ENCODE data around the gene CNPY2. TPM values are rescaled to one million over a fixed set of nuclear protein-coding genes. Genes with fewer than 3 reads are reported as not detected.

The CNPY2 gene
- total RNA-seq, 2 donors from 2014 or later: 40.2 to 103 TPM

GRCh38 chr12:56333679-56334489 is 18.1 kb upstream of the CNPY2 start, which contains the start of gene PAN2:
Gene PAN2, minus strand, starts transcription at chr12:56334000. Its CDS starts 906 bp downstream, at chr12:56333094.
- Histone ChIP-seq H3K4me1 (peaks cover 15% of the 10 kb centered on the region), H3K27ac (peak within 1 kb of the TSS; percentile 94 to 99 (median 98)), H3K9me3 (no peaks in the 10 kb centered on the region), H3K36me3 (replicated peaks in 1 of 2; ENCODE audit: insufficient read depth in 1 of 2, low read depth in 2 of 2) (no peaks in the 10 kb centered on the region), H3K4me3 (peak within 1 kb of the TSS; percentile 21 to 32), H3K27me3 (no peaks in the 10 kb centered on the region)
- DNase-seq (peak; percentile 96 to 99 (median 97)), ATAC-seq (peak; percentile 99)
- 0 to 1% methylated on average over 40 to 45 of the region's 45 CpGs for WGBS, 2 donors
- intact Hi-C loops (cut with DNase I): no loop called here
- peak; percentile 45 to 85 (median 84) for TF ChIP-seq POLR2A (IDR thresholded peaks at IDR 0.05)
- TF ChIP-seq, protein P1, sequence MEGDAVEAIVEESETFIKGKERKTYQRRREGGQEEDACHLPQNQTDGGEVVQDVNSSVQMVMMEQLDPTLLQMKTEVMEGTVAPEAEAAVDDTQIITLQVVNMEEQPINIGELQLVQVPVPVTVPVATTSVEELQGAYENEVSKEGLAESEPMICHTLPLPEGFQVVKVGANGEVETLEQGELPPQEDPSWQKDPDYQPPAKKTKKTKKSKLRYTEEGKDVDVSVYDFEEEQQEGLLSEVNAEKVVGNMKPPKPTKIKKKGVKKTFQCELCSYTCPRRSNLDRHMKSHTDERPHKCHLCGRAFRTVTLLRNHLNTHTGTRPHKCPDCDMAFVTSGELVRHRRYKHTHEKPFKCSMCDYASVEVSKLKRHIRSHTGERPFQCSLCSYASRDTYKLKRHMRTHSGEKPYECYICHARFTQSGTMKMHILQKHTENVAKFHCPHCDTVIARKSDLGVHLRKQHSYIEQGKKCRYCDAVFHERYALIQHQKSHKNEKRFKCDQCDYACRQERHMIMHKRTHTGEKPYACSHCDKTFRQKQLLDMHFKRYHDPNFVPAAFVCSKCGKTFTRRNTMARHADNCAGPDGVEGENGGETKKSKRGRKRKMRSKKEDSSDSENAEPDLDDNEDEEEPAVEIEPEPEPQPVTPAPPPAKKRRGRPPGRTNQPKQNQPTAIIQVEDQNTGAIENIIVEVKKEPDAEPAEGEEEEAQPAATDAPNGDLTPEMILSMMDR (IDR thresholded peaks at IDR 0.05): peak; percentile 8 to 69 (median 59)

- ATAC-seq (peak; percentile 0), DNase-seq (peak in 2 of 4 donors; percentile 5 to 23)
- H3K4me3 ChIP-seq: peak overlapping the region; percentile 21 to 32
- H3K9me3 ChIP-seq: no peaks in the 10 kb centered on the region
- TF ChIP-seq, protein P1 (IDR thresholded peaks at IDR 0.05): no peak
- no peak for TF ChIP-seq POLR2A (IDR thresholded peaks at IDR 0.05)
- WGBS, 2 donors: 21 to 24% methylated on average over 8 of the region's 8 CpGs
- peak overlapping the region; percentile 94 to 99 (median 98) for H3K27ac ChIP-seq
- no peaks in the 10 kb centered on the region for H3K36me3 ChIP-seq (replicated peaks in 1 of 2; ENCODE audit: insufficient read depth in 1 of 2, low read depth in 2 of 2)
- peaks cover 15% of the 10 kb centered on the region for H3K4me1 ChIP-seq
- no peaks in the 10 kb centered on the region for H3K27me3 ChIP-seq
- intact Hi-C loops (cut with DNase I): no loop called here
These were observed 17.4 kb upstream of the CNPY2 start for GRCh38 chr12:56333197-56333678.

- Histone ChIP-seq H3K4me1 (peaks cover 15% of the 10 kb centered on the region), H3K36me3 (replicated peaks in 1 of 2; ENCODE audit: insufficient read depth in 1 of 2, low read depth in 2 of 2) (peaks cover 0 to 2% of the 10 kb centered on the region in 2 donors), H3K4me3 (no peak overlapping the region), H3K27ac (peak overlapping the region; percentile 94 to 99 (median 98)), H3K27me3 (no peaks in the 10 kb centered on the region), H3K9me3 (no peaks in the 10 kb centered on the region)
- ATAC-seq (no peak), DNase-seq (no peak)
- 94 to 97% methylated on average over 7 to 11 of the region's 11 CpGs for WGBS, 2 donors
- TF ChIP-seq POLR2A (IDR thresholded peaks at IDR 0.05): no peak
- TF ChIP-seq, protein P1 (IDR thresholded peaks at IDR 0.05): no peak
- intact Hi-C loops (cut with DNase I): no loop called here
These were observed 16.9 kb upstream of the CNPY2 start for GRCh38 chr12:56332512-56333196.

DNA sequence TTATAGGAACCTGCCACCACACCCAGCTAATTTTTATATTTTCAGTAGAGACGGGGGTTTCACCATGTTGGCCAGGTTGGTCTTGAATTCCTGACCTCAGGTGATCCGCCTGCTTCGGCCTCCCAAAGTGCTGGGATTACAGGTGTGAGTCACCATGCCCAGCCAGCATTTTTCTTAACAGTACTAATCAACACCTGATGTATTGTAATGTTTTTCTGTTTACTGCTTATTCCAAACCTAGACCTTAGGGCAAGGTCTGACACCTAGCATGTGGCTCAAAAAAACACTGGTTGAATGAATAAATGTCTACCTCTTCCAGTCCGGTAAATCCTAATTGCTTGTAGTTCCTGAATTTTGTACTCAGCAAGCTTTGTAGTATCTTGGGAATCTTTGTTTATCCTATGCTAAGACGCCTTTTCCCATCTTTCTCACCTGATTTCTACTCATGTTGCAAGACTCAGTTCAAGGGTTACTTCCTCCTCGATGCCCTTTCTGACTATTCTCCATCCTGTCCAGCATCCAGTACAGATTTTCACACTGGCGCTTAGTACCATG is 15.2 kb upstream of the CNPY2 start:
- no peak overlapping the region for H3K27ac ChIP-seq
- peaks cover 15% of the 10 kb centered on the region for H3K4me1 ChIP-seq
- WGBS, 2 donors: 92 to 95% methylated on average over 7 of the region's 7 CpGs
- TF ChIP-seq, protein P1 (IDR thresholded peaks at IDR 0.05): no peak
- no peak for TF ChIP-seq POLR2A (IDR thresholded peaks at IDR 0.05)
- H3K4me3 ChIP-seq: no peak overlapping the region
- peaks cover 0 to 8% of the 10 kb centered on the region in 2 donors for H3K36me3 ChIP-seq (replicated peaks in 1 of 2; ENCODE audit: insufficient read depth in 1 of 2, low read depth in 2 of 2)
- no peaks in the 10 kb centered on the region for H3K9me3 ChIP-seq
- ATAC-seq (no peak), DNase-seq (no peak)
- intact Hi-C loops (cut with DNase I): no loop called here
- H3K27me3 ChIP-seq: no peaks in the 10 kb centered on the region

All from body of pancreas (tissue), 4 donors.